Lung microvascular endothelial cell (primary cell): Measurements from ENCODE around the gene BCL11B. TPM values are rescaled to one million over a fixed set of nuclear protein-coding genes. Genes with fewer than 3 reads are reported as not detected.

Source experiments
- DNase-seq, 2 donors: peaks; one replicate each; pipeline versions ENCODE4 v3.0.0 to v3.0.0-alpha.2; 2010; ENCODE audit warnings: low read depth in 2 of 2
- total RNA-seq: library from RNA; depleted of rRNA; stranded (reverse); fragments of >200 nt; gene quantifications from 2 replicates; pipeline ENCODE4 v1.2.1, GENCODE V29; 2014

Gene BCL11B
- total RNA-seq, 1 donor from 2014 or later = under 0.01 TPM

GRCh38 chr14:99267837-99268781, 3.9 kb downstream of the BCL11B start:
- no peak for DNase-seq

- no peak for DNase-seq
These were observed 4.6 kb downstream of the BCL11B start for GRCh38 chr14:99267381-99267780.

GRCh38 chr14:99266181-99267178, 5.5 kb downstream of the BCL11B start:
- DNase-seq = peak; percentile 73 to 79

- no peak for DNase-seq
These were observed 6.4 kb downstream of the BCL11B start for GRCh38 chr14:99265571-99265970.

GRCh38 chr14:99264691-99265450, 7.1 kb downstream of the BCL11B start:
- DNase-seq = no peak

- DNase-seq = no peak
These were observed 8.2 kb downstream of the BCL11B start for GRCh38 chr14:99263564-99264330.

GRCh38 chr14:99262977-99263448, 9.0 kb downstream of the BCL11B start:
- no peak for DNase-seq

- DNase-seq = no peak
These were observed 9.8 kb downstream of the BCL11B start for GRCh38 chr14:99261912-99262787.

GRCh38 chr14:99260587-99261551, 11.1 kb downstream of the BCL11B start:
- DNase-seq = no peak

- DNase-seq = no peak
These were observed 11.9 kb downstream of the BCL11B start for GRCh38 chr14:99260116-99260515.

- DNase-seq = no peak
These were observed 12.9 kb downstream of the BCL11B start for GRCh38 chr14:99258876-99259726.

GRCh38 chr14:99258341-99258861, 13.6 kb downstream of the BCL11B start:
- no peak for DNase-seq

- no peak for DNase-seq
These were observed 14.2 kb downstream of the BCL11B start for GRCh38 chr14:99257673-99258221.

- no peak for DNase-seq
These were observed 14.8 kb downstream of the BCL11B start for GRCh38 chr14:99257122-99257672.

GRCh38 chr14:99256483-99256874, 15.5 kb downstream of the BCL11B start:
- DNase-seq = no peak
